NB4 (cell line): Measurements from ENCODE around the gene EID3.

Experiments used
- DNase-seq: peaks from one replicate; pipeline ENCODE4 v3.0.0; 2010; ENCODE audit warnings: low read depth
- H3K4me3 ChIP-seq: one replicate; pipeline ENCODE4 v1.5.1; 2011; ENCODE audit warnings: mild to moderate bottlenecking, low read depth, low read length, moderate library complexity
- CTCF ChIP-seq: IDR thresholded peaks from one replicate; pipeline ENCODE4 v1.5.1; 2012; ENCODE audit warnings: low read depth, low read length
- MAX ChIP-seq: IDR thresholded peaks from 2 replicates; pipeline ENCODE4 v1.6.1; 2011; ENCODE audit warnings: low read depth, low read length
- MYC ChIP-seq: IDR thresholded peaks from 2 replicates; pipeline ENCODE4 v1.6.1; 2011; ENCODE audit warnings: low read depth, low read length
- POLR2A ChIP-seq: IDR thresholded peaks from 2 replicates; pipeline ENCODE4 v1.6.1; 2011; ENCODE audit warnings: mild to moderate bottlenecking; ENCODE audit not compliant: insufficient read length; ENCODE audit errors: extremely low read depth

EID3 gene

GRCh38 chr12:104340925-104341611 lies 37.5 kb downstream of the EID3 start:
- TF ChIP-seq POLR2A (no peak), CTCF (no peak), MYC (no peak), MAX (no peak)
- H3K4me3 ChIP-seq, result no peak overlapping the region
- DNase-seq, result no peak

- H3K4me3 ChIP-seq, result no peak overlapping the region
- TF ChIP-seq MAX, result no peak
- no peak for TF ChIP-seq POLR2A
- no peak for TF ChIP-seq CTCF
- no peak for TF ChIP-seq MYC
- DNase-seq, result no peak
Observed at GRCh38 chr12:104342147-104342546, 38.6 kb downstream of the EID3 start.

GRCh38 chr12:104342635-104343249 lies 39.2 kb downstream of the EID3 start:
- no peak for TF ChIP-seq CTCF
- no peak overlapping the region for H3K4me3 ChIP-seq
- no peak for DNase-seq

- no peak overlapping the region for H3K4me3 ChIP-seq
- no peak for TF ChIP-seq POLR2A
- TF ChIP-seq MAX, result no peak
- no peak for TF ChIP-seq CTCF
- no peak for TF ChIP-seq MYC
- no peak for DNase-seq
Observed at GRCh38 chr12:104344682-104345081, 41.1 kb downstream of the EID3 start.

- no peak for TF ChIP-seq MAX
- no peak for TF ChIP-seq MYC
- TF ChIP-seq CTCF, result no peak
- no peak for TF ChIP-seq POLR2A
- H3K4me3 ChIP-seq, result no peak overlapping the region
- DNase-seq, result no peak
Observed at GRCh38 chr12:104345234-104346066, 41.9 kb downstream of the EID3 start.
